ENCODE measurements around the gene PLXNC1.

- TF ChIP-seq CTCF (IDR thresholded peaks at IDR 0.05; ENCODE audit: low read depth, low read length, missing input control) (no peak), JUND (IDR thresholded peaks at IDR 0.05) (no peak), ATF3 (IDR thresholded peaks at IDR 0.05) (no peak), RAD21 (IDR thresholded peaks at IDR 0.05) (no peak), RXRA (IDR thresholded peaks at IDR 0.05) (no peak), TAF1 (conservative IDR thresholded peaks at IDR 0.05) (no peak)
These were observed 71.4 kb downstream of the PLXNC1 start for GRCh38 chr12:94219622-94220302.
